Lower leg skin (tissue), 3 donors: Measurements from ENCODE around the gene JAG2.

Source experiments
- CTCF ChIP-seq, 3 donors: fragments of 450-650 bp; IDR thresholded peaks; one replicate each; pipeline ENCODE4 v1.5.1; 2016; ENCODE audit warnings: antibody characterized with exemption in 3 of 3, mild to moderate bottlenecking in 3 of 3, moderate library complexity in 2 of 3
- POLR2A ChIP-seq, 2 donors: fragments of 450-650 bp; IDR thresholded peaks; one replicate each; pipeline ENCODE4 v1.6.1; 2016 to 2017; ENCODE audit warnings: antibody characterized with exemption in 2 of 2, mild to moderate bottlenecking in 1 of 2, moderate library complexity in 1 of 2

GRCh38 chr14:105141026-105141425, 27.6 kb downstream of the JAG2 start:
- TF ChIP-seq CTCF (IDR thresholded peaks at IDR 0.05) (no peak), POLR2A (IDR thresholded peaks at IDR 0.05) (no peak)
